Loucy (cell line): ENCODE results near the gene PRR5L.
A peak's percentile ranks its signal among the peaks of the same experiment; 100 is the strongest.

Experiments used
- H2AFZ ChIP-seq: fragments of 200-600 bp; sonication (generic); 2 replicates; pipeline ENCODE4 v1.6.0; 2016; ENCODE audit warnings: antibody characterized with exemption, mild to moderate bottlenecking, low read length, moderate library complexity
- H3F3A ChIP-seq: fragments of 200-600 bp; 2 replicates; pipeline ENCODE4 v1.6.0; 2016; ENCODE audit warnings: antibody characterized with exemption, low read depth, mild to moderate bottlenecking
- H3K27me3 ChIP-seq: fragments of 200-600 bp; sonication (generic); 2 replicates; pipeline ENCODE4 v1.6.1; 2014; ENCODE audit warnings: low read length, mild to moderate bottlenecking; ENCODE audit not compliant: insufficient read depth, poor library complexity, severe bottlenecking
- H3K36me3 ChIP-seq: fragments of 200-600 bp; sonication (generic); 2 replicates; pipeline ENCODE4 v1.6.1; 2016; ENCODE audit warnings: low read length; ENCODE audit not compliant: insufficient read depth
- H3K4me1 ChIP-seq: fragments of 200-600 bp; sonication (generic); 2 replicates; pipeline ENCODE4 v1.5.1; 2014; ENCODE audit warnings: low read length, mild to moderate bottlenecking; ENCODE audit not compliant: insufficient read depth, poor library complexity, severe bottlenecking
- H3K4me2 ChIP-seq: fragments of 200-600 bp; sonication (generic); 2 replicates; pipeline ENCODE4 v1.6.0; 2014; ENCODE audit warnings: antibody characterized with exemption, low read length, low read depth, mild to moderate bottlenecking; ENCODE audit not compliant: poor library complexity, severe bottlenecking
- H3K4me3 ChIP-seq: fragments of 200-600 bp; sonication (generic); 2 replicates; pipeline ENCODE4 v1.5.1; 2014; ENCODE audit warnings: low read length, mild to moderate bottlenecking, mixed read lengths; ENCODE audit not compliant: poor library complexity, severe bottlenecking
- H3K79me2 ChIP-seq: fragments of 200-600 bp; sonication (generic); 2 replicates; pipeline ENCODE4 v1.6.1; 2014; ENCODE audit warnings: low read length; ENCODE audit not compliant: insufficient read depth
- H3K9ac ChIP-seq: fragments of 200-600 bp; sonication (generic); 2 replicates; pipeline ENCODE4 v1.6.0; 2014; ENCODE audit warnings: mild to moderate bottlenecking, low read depth, low read length, moderate library complexity; ENCODE audit not compliant: poor library complexity, severe bottlenecking
- H3K9me2 ChIP-seq: fragments of 200-600 bp; sonication (generic); replicated peaks from 2 replicates; pipeline ENCODE4 v1.6.1; 2016; ENCODE audit warnings: low read depth, low read length, mixed read lengths
- H3K9me3 ChIP-seq: fragments of 200-600 bp; sonication (generic); 2 replicates; pipeline ENCODE4 v1.6.1; 2014; ENCODE audit warnings: mild to moderate bottlenecking, antibody characterized with exemption, low read length, low read depth; ENCODE audit not compliant: insufficient read depth
- H4K20me1 ChIP-seq: fragments of 200-600 bp; sonication (generic); 2 replicates; pipeline ENCODE4 v1.6.0; 2014; ENCODE audit warnings: antibody characterized with exemption, low read length, mild to moderate bottlenecking; ENCODE audit not compliant: insufficient read depth, poor library complexity, severe bottlenecking
- CTCF ChIP-seq: fragments of 200-600 bp; sonication (generic); conservative IDR thresholded peaks from 2 replicates; pipeline ENCODE4 v1.5.1; 2014; ENCODE audit warnings: mild to moderate bottlenecking, antibody characterized with exemption, low read length
- EZH2phosphoT487 ChIP-seq: fragments of 200-600 bp; IDR thresholded peaks from 2 replicates; pipeline ENCODE4 v1.6.1; 2018; ENCODE audit warnings: antibody characterized with exemption, mild to moderate bottlenecking, moderate library complexity, borderline replicate concordance

PRR5L gene

GRCh38 chr11:36485298-36486002, 189.4 kb downstream of the PRR5L start:
- Histone ChIP-seq H3K79me2 (peaks cover 12% of the 10 kb centered on the region; the same call in 1 of the 2 replicates), H3F3A (peaks cover 23% of the 10 kb centered on the region), H3K9me2 (no peaks in the 10 kb centered on the region), H3K36me3 (peaks cover 35% of the 10 kb centered on the region), H3K4me2 (no peak overlapping the region), H3K9me3 (no peaks in the 10 kb centered on the region), H4K20me1 (no peaks in the 10 kb centered on the region), H3K4me1 (peaks cover 42% of the 10 kb centered on the region), H3K27me3 (no peaks in the 10 kb centered on the region), H2AFZ (no peak overlapping the region), H3K9ac (no peak overlapping the region), H3K4me3 (no peak overlapping the region)
- no peak for TF ChIP-seq EZH2phosphoT487
- TF ChIP-seq CTCF = no peak

GRCh38 chr11:36487619-36488018, 191.5 kb downstream of the PRR5L start:
- Histone ChIP-seq H3K4me1 (peaks cover 42% of the 10 kb centered on the region), H3F3A (peaks cover 23% of the 10 kb centered on the region), H3K79me2 (peaks cover 17% of the 10 kb centered on the region; the same call in 1 of the 2 replicates), H3K4me3 (peak overlapping the region; percentile 58), H2AFZ (no peak overlapping the region), H3K9ac (peak overlapping the region; percentile 43), H3K9me2 (no peaks in the 10 kb centered on the region), H3K27me3 (no peaks in the 10 kb centered on the region), H3K9me3 (no peaks in the 10 kb centered on the region), H4K20me1 (no peaks in the 10 kb centered on the region), H3K4me2 (peak overlapping the region; percentile 88), H3K36me3 (peaks cover 52% of the 10 kb centered on the region)
- no peak for TF ChIP-seq EZH2phosphoT487
- TF ChIP-seq CTCF = no peak

- peak overlapping the region; percentile 88 for H3K4me2 ChIP-seq
Measured at GRCh38 chr11:36488096-36488495, 192.0 kb downstream of the PRR5L start.

More at GRCh38 chr11:36488096-36488495, 192.0 kb downstream of the PRR5L start:
- H3K4me3 ChIP-seq = peak overlapping the region; percentile 58
- TF ChIP-seq CTCF (no peak), EZH2phosphoT487 (no peak)
- H3K4me1 ChIP-seq = peaks cover 41% of the 10 kb centered on the region
- no peaks in the 10 kb centered on the region for H4K20me1 ChIP-seq
- H3K9ac ChIP-seq = peak overlapping the region; percentile 61
- H3K27me3 ChIP-seq = no peaks in the 10 kb centered on the region
- peaks cover 17% of the 10 kb centered on the region; the same call in 1 of the 2 replicates for H3K79me2 ChIP-seq
- no peak overlapping the region for H2AFZ ChIP-seq
- H3K9me3 ChIP-seq = no peaks in the 10 kb centered on the region
- H3K36me3 ChIP-seq = peaks cover 52% of the 10 kb centered on the region
- H3K9me2 ChIP-seq = no peaks in the 10 kb centered on the region
- peaks cover 23% of the 10 kb centered on the region for H3F3A ChIP-seq
